BLaER1 (cell line): ENCODE measurements around the gene PRKAG1.

Experiments
- H3K27ac ChIP-seq: shearing (Covaris generic); formaldehyde crosslinking; 2 replicates; pipeline ENCODE4 v1.8.1; 2022
- H3K27me3 ChIP-seq: shearing (Covaris generic); formaldehyde crosslinking; 2 replicates; pipeline ENCODE4 v1.8.1; 2022
- H3K36me3 ChIP-seq: shearing (Covaris generic); formaldehyde crosslinking; 2 replicates; pipeline ENCODE4 v1.8.1; 2022
- H3K4me1 ChIP-seq: shearing (Covaris generic); formaldehyde crosslinking; 2 replicates; pipeline ENCODE4 v1.8.1; 2022
- H3K4me2 ChIP-seq: shearing (Covaris generic); formaldehyde crosslinking; 2 replicates; pipeline ENCODE4 v1.8.1; 2022
- H3K4me3 ChIP-seq: shearing (Covaris generic); formaldehyde crosslinking; 2 replicates; pipeline ENCODE4 v1.8.1; 2022
- H3K9ac ChIP-seq: shearing (Covaris generic); formaldehyde crosslinking; 2 replicates; pipeline ENCODE4 v1.8.1; 2022
- H3K9me3 ChIP-seq: shearing (Covaris generic); formaldehyde crosslinking; 2 replicates; pipeline ENCODE4 v1.8.1; 2022
- H4K20me1 ChIP-seq: shearing (Covaris generic); formaldehyde crosslinking; 2 replicates; pipeline ENCODE4 v1.8.1; 2022
- Cebpa-rat ChIP-seq: shearing (Covaris generic); IDR thresholded peaks from 2 replicates; pipeline ENCODE4 v1.8.1; 2022

PRKAG1 gene

DNA sequence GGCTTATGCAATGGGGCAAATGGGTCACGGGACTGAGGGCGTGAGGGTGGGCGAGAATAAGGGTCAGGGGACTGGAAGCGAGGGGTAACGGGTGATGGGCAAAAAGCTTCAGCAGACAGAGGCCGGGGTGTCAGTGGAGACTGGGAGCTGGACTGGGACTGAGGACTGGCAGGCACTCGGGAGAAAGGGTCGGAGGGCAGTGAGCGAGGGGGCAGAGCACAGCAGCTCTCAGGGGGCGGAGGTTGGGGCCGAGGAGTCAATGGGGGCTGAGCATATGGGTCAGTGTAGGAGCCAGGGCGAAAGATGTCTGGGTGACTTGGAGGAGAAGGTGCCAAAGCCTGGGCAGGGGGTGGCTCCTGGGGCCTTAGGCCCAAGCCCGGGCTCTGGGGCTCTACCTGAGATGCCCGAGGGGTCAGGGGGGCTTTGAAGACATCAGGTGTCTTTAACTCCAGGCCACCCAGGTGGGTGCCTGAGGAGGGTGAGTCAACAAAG lies 21.8 kb upstream of the PRKAG1 start:
- no peak overlapping the region for H3K4me3 ChIP-seq
- H3K4me1 ChIP-seq = no peaks in the 10 kb centered on the region
- peaks cover 100% of the 10 kb centered on the region for H3K36me3 ChIP-seq
- H3K27me3 ChIP-seq = no peaks in the 10 kb centered on the region
- H3K4me2 ChIP-seq = no peak overlapping the region
- TF ChIP-seq Cebpa-rat = no peak
- no peak overlapping the region for H3K9ac ChIP-seq
- no peaks in the 10 kb centered on the region for H3K9me3 ChIP-seq
- H4K20me1 ChIP-seq = peaks cover 100% of the 10 kb centered on the region
- no peak overlapping the region for H3K27ac ChIP-seq

DNA sequence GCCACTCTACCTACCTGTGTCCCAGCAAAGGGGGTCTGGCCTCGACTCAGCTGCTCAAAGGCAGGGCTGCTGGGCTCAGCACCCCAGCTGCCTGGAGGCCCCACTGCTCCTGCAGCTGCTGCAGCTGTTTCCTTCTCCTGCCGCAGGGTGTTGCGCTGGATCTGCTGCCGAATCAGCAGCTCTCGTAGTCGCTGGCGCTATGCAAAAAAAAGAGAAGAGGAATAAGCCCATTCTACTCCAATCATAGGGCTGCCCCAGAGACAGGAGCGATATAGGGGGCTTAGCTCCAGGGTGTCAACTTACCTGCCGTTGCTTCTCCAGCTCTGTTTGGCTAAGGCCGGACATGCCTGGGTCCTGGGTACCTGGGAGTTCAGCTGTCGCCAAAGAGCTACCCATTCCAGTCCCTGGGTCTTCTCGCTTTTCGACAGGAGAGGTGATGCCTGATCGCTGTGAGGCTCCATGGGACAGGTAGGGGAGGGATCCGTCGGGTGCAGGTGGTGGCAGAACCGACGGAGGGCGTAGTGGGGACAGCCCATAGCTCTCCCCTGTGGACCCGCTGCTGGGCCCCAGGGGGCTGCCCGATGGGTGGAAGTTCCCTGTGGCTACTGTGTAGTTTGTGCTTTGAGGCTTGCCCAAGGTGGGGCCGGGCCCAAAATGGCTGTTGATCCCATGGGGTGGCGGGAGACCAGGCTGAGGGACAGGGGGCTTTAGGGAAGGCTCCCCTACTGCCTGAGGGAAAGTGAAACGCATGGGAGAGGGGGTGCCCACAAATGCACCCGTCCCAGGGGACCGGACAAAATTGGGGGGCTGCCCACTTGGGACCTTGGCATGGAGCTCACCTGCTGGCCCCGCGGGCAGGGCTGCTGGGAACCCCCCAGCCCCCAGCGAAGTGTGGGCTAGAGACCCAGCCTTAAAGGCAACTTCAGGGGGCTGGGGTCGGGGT lies 21.1 kb upstream of the PRKAG1 start:
- Histone ChIP-seq H4K20me1 (peaks cover 100% of the 10 kb centered on the region), H3K36me3 (peaks cover 100% of the 10 kb centered on the region), H3K4me2 (no peak overlapping the region)

DNA sequence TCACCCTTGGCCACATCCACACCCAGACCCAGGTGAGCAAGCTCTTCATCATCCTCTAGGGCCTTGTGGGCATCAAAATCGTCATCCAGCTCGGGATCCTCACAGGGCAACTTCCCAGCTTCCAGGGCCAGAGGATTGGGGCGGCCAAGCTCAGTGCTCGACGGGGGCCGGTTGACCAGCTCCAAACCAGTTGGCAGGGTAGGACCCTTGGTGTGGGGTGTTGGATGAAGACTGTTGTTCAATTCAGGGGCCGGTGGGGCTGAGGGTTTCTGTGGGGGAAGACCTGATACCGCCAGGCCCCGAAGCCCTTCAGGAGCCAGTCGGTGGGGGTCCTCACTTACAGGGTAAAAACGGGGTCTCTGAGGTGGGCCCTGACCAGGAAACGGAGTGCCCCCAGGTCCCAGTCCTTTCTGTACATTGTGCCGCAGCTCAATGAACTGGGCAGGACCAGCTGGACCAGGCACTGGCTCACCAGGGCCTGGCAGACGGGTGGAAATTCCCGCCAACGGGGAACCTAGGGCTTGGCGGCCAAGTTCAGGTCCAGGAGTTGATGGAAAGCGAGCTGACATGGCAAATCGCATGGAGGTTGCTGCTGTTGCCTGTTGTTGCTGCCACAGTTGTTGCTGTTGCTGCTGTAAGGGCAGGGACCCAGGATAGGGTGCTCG lies 19.8 kb upstream of the PRKAG1 start:
- H3K27ac ChIP-seq = no peak overlapping the region
- no peak overlapping the region for H3K4me2 ChIP-seq
- no peak overlapping the region for H3K9ac ChIP-seq
- H3K4me3 ChIP-seq = no peak overlapping the region
- H3K9me3 ChIP-seq = no peaks in the 10 kb centered on the region
- peaks cover 100% of the 10 kb centered on the region for H3K36me3 ChIP-seq
- TF ChIP-seq Cebpa-rat = no peak
- H4K20me1 ChIP-seq = peaks cover 100% of the 10 kb centered on the region
- H3K4me1 ChIP-seq = no peaks in the 10 kb centered on the region
- H3K27me3 ChIP-seq = no peaks in the 10 kb centered on the region

More for the DNA sequence above, 21.1 kb upstream of the PRKAG1 start:
- H3K27me3 ChIP-seq = no peaks in the 10 kb centered on the region
- no peaks in the 10 kb centered on the region for H3K9me3 ChIP-seq
- TF ChIP-seq Cebpa-rat = no peak
- H3K4me3 ChIP-seq = no peak overlapping the region
- H3K9ac ChIP-seq = no peak overlapping the region
- no peaks in the 10 kb centered on the region for H3K4me1 ChIP-seq
- H3K27ac ChIP-seq = no peak overlapping the region

DNA sequence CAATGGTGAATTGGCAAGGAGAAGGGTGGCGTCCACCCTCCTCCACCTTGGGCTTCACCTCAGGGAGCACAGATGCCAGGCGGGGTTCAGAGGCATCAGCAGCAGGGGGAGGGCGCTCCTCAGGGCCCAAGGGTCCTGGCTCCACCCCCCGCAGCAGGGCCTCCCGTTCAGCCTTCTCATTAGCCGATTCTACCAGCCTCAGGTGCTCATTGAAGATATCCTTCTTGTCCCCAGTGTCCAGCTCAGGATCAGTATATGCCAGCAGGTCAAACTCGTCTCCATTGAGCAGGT lies 19.3 kb upstream of the PRKAG1 start:
- Histone ChIP-seq H3K9ac (no peak overlapping the region), H4K20me1 (peaks cover 100% of the 10 kb centered on the region), H3K4me1 (no peaks in the 10 kb centered on the region), H3K27me3 (no peaks in the 10 kb centered on the region), H3K9me3 (no peaks in the 10 kb centered on the region), H3K27ac (no peak overlapping the region), H3K36me3 (peaks cover 100% of the 10 kb centered on the region), H3K4me2 (no peak overlapping the region), H3K4me3 (no peak overlapping the region)
- no peak for TF ChIP-seq Cebpa-rat

DNA sequence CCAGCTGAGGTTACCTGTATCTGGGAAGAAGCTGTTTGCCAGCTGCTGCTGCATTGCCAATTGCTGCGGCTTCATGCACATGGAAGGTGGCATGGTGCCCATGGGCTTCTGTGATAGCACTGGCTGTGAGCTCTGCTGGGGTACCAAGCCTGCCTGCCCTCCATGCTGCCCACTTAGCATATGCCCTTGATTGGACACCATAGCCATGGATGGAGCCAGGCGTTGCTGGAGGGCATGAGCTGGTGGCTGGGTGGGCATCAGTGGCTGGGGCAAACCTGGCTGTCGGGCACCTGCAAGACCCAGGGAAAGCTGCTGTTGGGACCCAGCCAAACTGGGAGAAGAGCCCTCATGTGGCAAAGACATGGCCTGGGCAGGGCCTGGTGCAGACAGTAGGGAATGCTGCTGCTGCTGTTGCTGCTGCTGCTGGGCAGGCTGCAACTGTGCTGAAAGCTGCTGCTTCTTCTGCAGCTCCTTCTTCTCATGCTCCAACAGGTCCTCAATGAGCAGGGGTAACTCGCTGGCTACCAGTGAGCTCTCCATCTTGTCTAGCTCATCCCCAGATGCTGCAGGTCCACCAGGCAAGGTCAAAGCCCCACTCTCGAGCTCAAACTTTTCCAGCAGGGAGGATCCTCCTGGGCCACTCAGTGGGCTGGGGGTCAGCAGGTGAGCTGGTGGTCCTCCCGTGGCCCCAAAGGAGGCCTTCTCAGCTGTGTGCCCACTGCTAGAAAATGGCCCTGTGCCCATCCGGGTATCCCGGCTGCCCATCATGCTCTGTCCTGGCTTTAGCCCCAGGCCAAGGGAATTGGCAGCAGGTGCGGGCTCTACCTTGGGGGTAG lies 18.8 kb upstream of the PRKAG1 start:
- H3K36me3 ChIP-seq = peaks cover 100% of the 10 kb centered on the region
- no peak overlapping the region for H3K9ac ChIP-seq
- no peaks in the 10 kb centered on the region for H3K9me3 ChIP-seq
- H3K4me1 ChIP-seq = no peaks in the 10 kb centered on the region
- peaks cover 100% of the 10 kb centered on the region for H4K20me1 ChIP-seq
- no peak for TF ChIP-seq Cebpa-rat
- H3K4me3 ChIP-seq = no peak overlapping the region
- no peak overlapping the region for H3K4me2 ChIP-seq
- H3K27ac ChIP-seq = no peak overlapping the region
- no peaks in the 10 kb centered on the region for H3K27me3 ChIP-seq

DNA sequence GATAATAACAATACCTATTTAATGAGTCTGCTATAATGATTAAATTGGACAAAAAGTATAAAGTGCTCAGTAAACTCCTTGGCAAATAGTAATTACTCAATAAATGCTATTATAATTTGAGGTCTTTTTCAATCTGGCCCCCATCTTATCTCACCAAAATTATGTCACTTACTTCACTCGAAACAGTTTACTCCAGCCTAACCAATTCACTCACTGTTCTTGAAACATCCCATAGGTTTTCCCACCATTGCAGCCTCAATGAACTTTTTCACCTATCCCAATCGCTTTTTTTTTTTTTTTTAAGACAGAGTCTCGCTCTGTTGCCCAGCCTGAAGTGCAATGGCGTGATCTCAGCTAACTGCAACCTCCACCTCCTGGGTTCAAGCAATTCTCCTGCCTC lies 17.5 kb upstream of the PRKAG1 start:
- Histone ChIP-seq H3K36me3 (peaks cover 100% of the 10 kb centered on the region), H4K20me1 (peaks cover 100% of the 10 kb centered on the region)

DNA sequence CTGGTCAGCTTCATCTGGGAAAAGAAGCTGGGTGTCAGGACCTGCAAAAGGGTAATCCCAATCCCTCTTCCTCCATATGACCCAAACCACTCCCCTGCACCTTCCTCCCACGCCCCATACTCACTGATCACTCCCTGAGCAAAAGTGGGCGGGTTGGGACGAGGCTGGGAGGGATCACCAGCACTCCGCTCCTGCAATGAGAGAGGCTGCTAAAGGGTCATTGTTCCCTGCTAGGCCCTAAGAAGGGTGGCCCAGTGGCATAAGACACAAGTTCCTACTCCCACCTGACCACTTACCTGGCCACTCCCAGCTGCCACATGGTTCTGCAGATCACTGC lies 15.7 kb upstream of the PRKAG1 start:
- no peaks in the 10 kb centered on the region for H3K27me3 ChIP-seq
- H3K4me1 ChIP-seq = no peaks in the 10 kb centered on the region
- no peak for TF ChIP-seq Cebpa-rat
- H3K4me3 ChIP-seq = no peak overlapping the region
- no peak overlapping the region for H3K27ac ChIP-seq
- H3K36me3 ChIP-seq = peaks cover 100% of the 10 kb centered on the region
- peaks cover 97% of the 10 kb centered on the region for H4K20me1 ChIP-seq
- H3K4me2 ChIP-seq = no peak overlapping the region
- no peaks in the 10 kb centered on the region for H3K9me3 ChIP-seq
- H3K9ac ChIP-seq = no peak overlapping the region

More for the DNA sequence above, 17.5 kb upstream of the PRKAG1 start:
- H3K27me3 ChIP-seq = no peaks in the 10 kb centered on the region
- no peaks in the 10 kb centered on the region for H3K9me3 ChIP-seq
- no peak overlapping the region for H3K4me3 ChIP-seq
- H3K9ac ChIP-seq = no peak overlapping the region
- no peaks in the 10 kb centered on the region for H3K4me1 ChIP-seq
- no peak overlapping the region for H3K4me2 ChIP-seq
- no peak for TF ChIP-seq Cebpa-rat
- H3K27ac ChIP-seq = no peak overlapping the region

DNA sequence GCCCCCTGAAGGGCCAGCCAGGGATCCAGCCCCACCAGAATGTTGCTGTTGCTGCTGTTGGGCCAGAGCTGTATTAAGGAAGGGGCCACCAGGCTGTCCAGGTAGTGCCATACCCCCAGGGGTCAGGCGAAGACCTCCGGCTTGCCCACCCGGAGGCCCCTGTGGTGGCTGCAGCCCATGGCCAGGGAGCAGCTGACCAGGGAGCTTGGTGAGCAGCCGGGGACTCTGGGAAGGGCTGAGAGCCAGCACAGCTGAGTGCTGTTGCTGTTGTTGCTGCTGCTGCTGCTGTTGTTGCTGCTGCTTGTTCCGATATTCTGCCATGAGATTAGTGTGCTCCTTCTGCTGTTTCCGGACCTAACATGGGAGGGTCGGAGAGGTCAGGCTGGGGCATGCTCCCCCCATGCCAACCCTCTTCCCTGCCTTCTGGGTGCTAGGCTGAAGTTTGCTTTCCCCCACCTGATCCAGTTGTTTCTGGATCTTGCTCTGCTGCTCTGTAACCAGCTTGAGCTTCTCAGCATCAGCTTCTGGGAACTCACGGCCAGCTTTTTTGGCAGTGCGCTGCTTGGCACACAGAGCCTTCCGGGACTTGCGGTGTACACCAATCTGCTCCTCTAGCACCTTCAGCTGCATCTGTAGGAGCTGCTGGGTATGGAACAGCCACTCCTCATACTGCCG lies 15.2 kb upstream of the PRKAG1 start:
- Histone ChIP-seq H4K20me1 (peaks cover 97% of the 10 kb centered on the region), H3K9ac (no peak overlapping the region), H3K27me3 (no peaks in the 10 kb centered on the region), H3K4me3 (no peak overlapping the region), H3K9me3 (no peaks in the 10 kb centered on the region), H3K27ac (no peak overlapping the region), H3K4me2 (no peak overlapping the region), H3K4me1 (no peaks in the 10 kb centered on the region), H3K36me3 (peaks cover 100% of the 10 kb centered on the region)
- TF ChIP-seq Cebpa-rat = no peak

DNA sequence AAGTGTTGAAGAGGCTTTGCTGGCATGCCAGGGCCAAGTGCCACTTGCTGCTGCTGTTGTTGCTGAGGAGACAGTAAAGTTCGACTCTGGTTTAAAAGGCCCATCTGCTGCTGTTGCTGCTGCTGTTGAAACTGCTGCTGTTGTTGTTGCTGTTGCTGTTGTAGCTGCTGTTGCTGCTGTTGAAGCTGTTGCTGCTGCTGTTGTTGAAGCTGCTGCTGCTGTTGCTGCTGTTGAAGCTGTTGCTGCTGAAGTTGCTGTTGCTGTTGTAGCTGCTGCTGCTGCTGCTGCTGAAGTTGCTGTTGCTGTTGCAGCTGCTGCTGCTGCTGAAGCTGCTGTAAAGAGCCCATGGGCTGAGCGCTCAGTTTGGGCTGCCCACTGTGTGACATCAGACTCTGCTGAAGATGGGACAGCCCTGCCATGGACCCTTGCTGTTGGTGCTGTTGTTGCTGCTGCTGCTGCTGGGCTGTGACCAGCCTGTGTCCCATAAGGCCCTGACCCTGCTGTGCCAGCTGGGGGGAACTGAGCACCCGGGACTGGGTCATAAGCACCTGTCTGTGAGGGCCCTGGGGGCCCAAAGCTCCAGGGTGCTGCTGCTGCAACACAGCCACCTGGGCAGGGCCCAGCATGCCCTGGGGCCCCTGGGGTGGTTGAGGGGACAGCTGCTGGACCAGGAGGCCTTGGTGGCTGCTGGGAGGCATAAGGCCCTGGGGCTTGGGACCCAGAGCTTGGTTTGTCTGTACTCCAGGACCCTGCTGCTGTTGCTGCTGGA lies 14.3 kb upstream of the PRKAG1 start:
- Histone ChIP-seq H3K27me3 (no peaks in the 10 kb centered on the region), H3K9me3 (no peaks in the 10 kb centered on the region), H3K36me3 (peaks cover 100% of the 10 kb centered on the region), H3K27ac (no peak overlapping the region), H3K4me3 (no peak overlapping the region), H3K4me2 (no peak overlapping the region), H3K9ac (no peak overlapping the region), H4K20me1 (peaks cover 97% of the 10 kb centered on the region), H3K4me1 (no peaks in the 10 kb centered on the region)
- no peak for TF ChIP-seq Cebpa-rat
